GM18873 (cell line): Measurements from ENCODE around the gene KLHL30.

Experiments
- ATAC-seq: cut with Tn5 transposase; IDR thresholded peaks from one replicate; pipeline ENCODE4 v1.9.1; 2021; ENCODE audit warnings: mild to moderate bottlenecking, moderate library complexity, moderate number of reproducible peaks; ENCODE audit not compliant: unreplicated experiment, low FRiP score

KLHL30 gene

GRCh38 chr2:238138331-238139195, at the start of gene KLHL30:
KLHL30 (plus strand) TSS chr2:238138668; CDS start chr2:238140755, 2,087 bp downstream.
- no peak for ATAC-seq

GRCh38 chr2:238090887-238091286, 47.6 kb upstream of the KLHL30 start:
- ATAC-seq: no peak

GRCh38 chr2:238091436-238092060, 46.9 kb upstream of the KLHL30 start:
- ATAC-seq: no peak

- ATAC-seq: no peak
Measured at GRCh38 chr2:238092486-238093035, 45.9 kb upstream of the KLHL30 start.

GRCh38 chr2:238093181-238094140, 45.0 kb upstream of the KLHL30 start:
- no peak for ATAC-seq

- no peak for ATAC-seq
Measured at GRCh38 chr2:238094438-238095022, 43.9 kb upstream of the KLHL30 start.

- ATAC-seq: no peak
Measured at GRCh38 chr2:238095143-238095542, 43.3 kb upstream of the KLHL30 start.

- ATAC-seq: no peak
Measured at GRCh38 chr2:238096311-238097011, 42.0 kb upstream of the KLHL30 start.

GRCh38 chr2:238097201-238097987, 41.1 kb upstream of the KLHL30 start:
- ATAC-seq: no peak

- ATAC-seq: peak; percentile 49
Measured at GRCh38 chr2:238097988-238098871, 40.2 kb upstream of the KLHL30 start.

GRCh38 chr2:238098901-238099713, 39.4 kb upstream of the KLHL30 start:
- peak; percentile 3 for ATAC-seq

- ATAC-seq: no peak
Measured at GRCh38 chr2:238099714-238100048, 38.8 kb upstream of the KLHL30 start.

- no peak for ATAC-seq
Measured at GRCh38 chr2:238100049-238100820, 38.2 kb upstream of the KLHL30 start, which contains the start of gene ESPNL. ESPNL (plus strand) TSS chr2:238100340; CDS start chr2:238100420, 80 bp downstream.

GRCh38 chr2:238100821-238101771, 37.4 kb upstream of the KLHL30 start:
- ATAC-seq: no peak
